Keratinocyte (primary cell): ENCODE measurements around the gene PTCHD4. TPM values are rescaled to one million over a fixed set of nuclear protein-coding genes. Genes with fewer than 3 reads are reported as not detected.

Source experiments
- DNase-seq: peaks from one replicate; pipeline ENCODE4 v3.0.0-alpha.2; 2011; ENCODE audit warnings: low read depth, missing footprints, low spot score
- FAIRE-seq: peaks from 2 replicates; lab custom pipeline; 2011; peaks lifted over from hg19 to GRCh38; lab: Jason Lieb, UNC
- H2AFZ ChIP-seq: 2 replicates; pipeline ENCODE4 v1.6.0; 2012; ENCODE audit warnings: low read length, control low read depth, inconsistent platforms; ENCODE audit not compliant: control insufficient read depth
- H3K27ac ChIP-seq: 2 replicates; pipeline ENCODE4 v1.5.1; 2011; ENCODE audit warnings: low read length; ENCODE audit not compliant: control insufficient read depth, insufficient read depth
- H3K27me3 ChIP-seq: 3 replicates; pipeline ENCODE4 v1.6.0; 2011; ENCODE audit warnings: low read length; ENCODE audit not compliant: control insufficient read depth, insufficient read depth; ENCODE audit errors: extremely low read depth
- H3K36me3 ChIP-seq, 2 experiments: 2 replicates in 1 of 2; 3 replicates in 1 of 2; pipeline ENCODE4 v1.5.1; 2011; ENCODE audit warnings: low read length in 2 of 2, mild to moderate bottlenecking in 1 of 2; ENCODE audit not compliant: control insufficient read depth in 2 of 2, insufficient read depth in 2 of 2; ENCODE audit errors: extremely low read depth in 1 of 2
- H3K4me1 ChIP-seq: 3 replicates; pipeline ENCODE4 v1.5.1; 2011; ENCODE audit warnings: low read length; ENCODE audit not compliant: control insufficient read depth, insufficient read depth; ENCODE audit errors: extremely low read depth
- H3K4me2 ChIP-seq: 3 replicates; pipeline ENCODE4 v1.6.0; 2011; ENCODE audit warnings: low read depth, low read length; ENCODE audit not compliant: control insufficient read depth, insufficient read depth; ENCODE audit errors: extremely low read depth
- H3K4me3 ChIP-seq, 3 experiments: fragments of 200-600 bp in 1 of 3; sonication (generic) in 1 of 3; 2 replicates in 2 of 3; 3 replicates in 1 of 3; pipeline ENCODE4 v1.5.1; 2011 to 2016; ENCODE audit warnings: low read length in 3 of 3, mild to moderate bottlenecking in 3 of 3, control low read depth in 2 of 3, inconsistent platforms in 1 of 3, low read depth in 1 of 3, mixed read lengths in 1 of 3, mixed run types in 1 of 3, moderate library complexity in 1 of 3; ENCODE audit not compliant: control insufficient read depth in 2 of 3, insufficient read depth in 2 of 3; ENCODE audit errors: extremely low read depth in 1 of 3
- H3K79me2 ChIP-seq: 2 replicates; pipeline ENCODE4 v1.6.0; 2012; ENCODE audit warnings: low read length; ENCODE audit not compliant: control insufficient read depth, insufficient read depth
- H3K9ac ChIP-seq: 3 replicates; pipeline ENCODE4 v1.6.0; 2011; ENCODE audit warnings: low read length; ENCODE audit not compliant: control insufficient read depth, insufficient read depth; ENCODE audit errors: extremely low read depth
- H3K9me1 ChIP-seq: 3 replicates; pipeline ENCODE4 v1.6.0; 2011; ENCODE audit warnings: low read length; ENCODE audit not compliant: control insufficient read depth, insufficient read depth; ENCODE audit errors: extremely low read depth
- H3K9me3 ChIP-seq: 2 replicates; pipeline ENCODE4 v1.5.1; 2012; ENCODE audit warnings: low read depth, low read length; ENCODE audit not compliant: control insufficient read depth
- H4K20me1 ChIP-seq: 3 replicates; pipeline ENCODE4 v1.6.0; 2011; ENCODE audit warnings: low read length; ENCODE audit not compliant: control insufficient read depth, insufficient read depth; ENCODE audit errors: extremely low read depth
- CTCF ChIP-seq, 3 experiments: IDR thresholded peaks in 1 of 3; conservative IDR thresholded peaks in 1 of 3; optimal IDR thresholded peaks in 1 of 3; 2 replicates in 2 of 3; 3 replicates in 1 of 3; pipeline versions ENCODE3 to v1.5.1; 2011; ENCODE audit warnings: low read length in 3 of 3, mild to moderate bottlenecking in 3 of 3, moderate library complexity in 2 of 3, control low read depth in 1 of 3, inconsistent platforms in 1 of 3; ENCODE audit not compliant: insufficient read depth in 2 of 3; ENCODE audit errors: extremely low read depth in 1 of 3
- EZH2 ChIP-seq: IDR thresholded peaks from one replicate; pipeline ENCODE4 v1.6.1; 2012; ENCODE audit warnings: inconsistent platforms, mild to moderate bottlenecking, low read length, moderate library complexity
- dilution Hi-C: fragments of 300-500 bp; cut with MboI; formaldehyde crosslinking; loops from one replicate; pipeline ENCODE4 v1.7.0; 2020; ENCODE audit warnings: low sequenced_read_pairs; ENCODE audit not compliant: extremely low pct_ligation_motif_present
- polyA plus RNA-seq, 5 experiments: library from polyadenylated mRNA; depleted of rRNA in 3 of 5; stranded (reverse) in 3 of 5; stranded (forward) in 1 of 5; unstranded in 1 of 5; fragments of >200 nt; gene quantifications; 1 replicate in 1 of 5; 2 replicates in 3 of 5; 3 replicates in 1 of 5; pipeline versions ENCODE4 v1.2.1 to v1.2.3, GENCODE V29; 2011 to 2012; ENCODE audit warnings: missing spikeins in 2 of 5, low read depth in 1 of 5, low replicate concordance in 1 of 5

PTCHD4 gene
- polyA plus RNA-seq, 1 donor (not counting 4 experiments of a cell fraction or from before 2014, with no cell fraction given), result 0.41 TPM

- no peak for FAIRE-seq
- H3K36me3 ChIP-seq, result no peaks in the 10 kb centered on the region
- no peaks in the 10 kb centered on the region for H3K27me3 ChIP-seq
- H3K79me2 ChIP-seq, result no peaks in the 10 kb centered on the region
- DNase-seq, result no peak
- H3K27ac ChIP-seq, result no peak overlapping the region
- no peaks in the 10 kb centered on the region for H3K4me1 ChIP-seq
- H4K20me1 ChIP-seq, result no peaks in the 10 kb centered on the region
- H3K4me3 ChIP-seq, result no peak overlapping the region
- no peak overlapping the region for H3K9ac ChIP-seq
- no peaks in the 10 kb centered on the region for H3K9me3 ChIP-seq
- H2AFZ ChIP-seq, result no peak overlapping the region
- no peaks in the 10 kb centered on the region for H3K9me1 ChIP-seq
- dilution Hi-C loops, result no loop called here
- TF ChIP-seq EZH2 (no peak), CTCF (optimal IDR thresholded peaks at IDR 0.05 in 1 of 3, IDR thresholded peaks at IDR 0.05 in 1 of 3, conservative IDR thresholded peaks at IDR 0.05 in 1 of 3; ENCODE audit: extremely low read depth in 1 of 3, insufficient read depth in 2 of 3, low read length in 3 of 3) (no peak)
- no peak overlapping the region for H3K4me2 ChIP-seq
Observed at GRCh38 chr6:48150701-48151100, 39.7 kb upstream of the PTCHD4 start.

- Histone ChIP-seq H3K4me3 (no peak overlapping the region), H3K9me3 (no peaks in the 10 kb centered on the region), H3K4me1 (no peaks in the 10 kb centered on the region), H3K9me1 (no peaks in the 10 kb centered on the region), H3K27me3 (no peaks in the 10 kb centered on the region), H3K9ac (no peak overlapping the region), H4K20me1 (no peaks in the 10 kb centered on the region), H3K36me3 (no peaks in the 10 kb centered on the region), H2AFZ (no peak overlapping the region), H3K79me2 (no peaks in the 10 kb centered on the region), H3K27ac (no peak overlapping the region), H3K4me2 (no peak overlapping the region)
- FAIRE-seq (no peak), DNase-seq (no peak)
- TF ChIP-seq EZH2 (no peak), CTCF (optimal IDR thresholded peaks at IDR 0.05 in 1 of 3, IDR thresholded peaks at IDR 0.05 in 1 of 3, conservative IDR thresholded peaks at IDR 0.05 in 1 of 3; ENCODE audit: extremely low read depth in 1 of 3, insufficient read depth in 2 of 3, low read length in 3 of 3) (no peak)
- dilution Hi-C loops, result no loop called here
Observed at GRCh38 chr6:48147051-48147450, 36.1 kb upstream of the PTCHD4 start.
